HepG2 (cell line): ENCODE data around the gene ZFPL1. TPM values are rescaled to one million over a fixed set of nuclear protein-coding genes. Genes with fewer than 3 reads are reported as not detected.
A peak's percentile ranks its signal among the peaks of the same experiment; 100 is the strongest.

Source experiments
- GFI1 ChIP-seq: sonication (generic); formaldehyde crosslinking; IDR thresholded peaks from 2 replicates; pipeline ENCODE4 v1.5.0; 2020; ENCODE audit warnings: missing genetic modification reagents, mild to moderate bottlenecking, borderline replicate concordance
- HDAC6 ChIP-seq: fragments of 200-600 bp; sonication (generic); IDR thresholded peaks from 2 replicates; pipeline ENCODE4 v1.7.0; 2017; ENCODE audit warnings: mild to moderate bottlenecking, antibody characterized with exemption, low read length, low read depth
- HNF4A ChIP-seq: sonication (generic); formaldehyde crosslinking; IDR thresholded peaks from 2 replicates; pipeline ENCODE4 v1.4.0; 2020; ENCODE audit warnings: missing genetic modification reagents
- MED1 ChIP-seq: sonication (generic); formaldehyde crosslinking; IDR thresholded peaks from 2 replicates; pipeline ENCODE4 v1.4.0; 2020; ENCODE audit warnings: missing genetic modification reagents
- POLR2A ChIP-seq, 2 experiments: IDR thresholded peaks; 2 replicates each; pipeline ENCODE4 v1.6.1; 2011; ENCODE audit warnings: low read depth in 2 of 2, low read length in 2 of 2, mild to moderate bottlenecking in 1 of 2, moderate library complexity in 1 of 2; ENCODE audit not compliant: insufficient read depth in 1 of 2
- TAF1 ChIP-seq: sonication (generic); formaldehyde crosslinking; IDR thresholded peaks from 2 replicates; pipeline ENCODE4 v1.4.0; 2020; ENCODE audit warnings: missing genetic modification reagents
- ZMAT3 ChIP-seq: sonication (generic); formaldehyde crosslinking; conservative IDR thresholded peaks from 2 replicates; pipeline ENCODE4 v1.7.0; 2021; ENCODE audit warnings: missing genetic modification reagents
- polyA plus RNA-seq, 8 experiments: library from polyadenylated mRNA; depleted of rRNA in 3 of 8; stranded (reverse) in 7 of 8; unstranded in 1 of 8; fragments of >200 nt; fragmentation: Illumina TruSeq in 4 of 8; extraction: Trizol in 4 of 8; gene quantifications; 2 replicates each; pipeline versions ENCODE4 v1.2.1 to v1.2.3, GENCODE V29; 2011 to 2016; ENCODE audit warnings: low read depth in 4 of 8, missing spikeins in 1 of 8, mixed read lengths in 1 of 8; ENCODE audit not compliant: insufficient read depth in 1 of 8
- total RNA-seq, 5 experiments: library from RNA; depleted of rRNA; stranded (reverse); fragments of >200 nt; fragmentation: Illumina TruSeq; extraction: Trizol; gene quantifications; 2 replicates each; pipeline ENCODE4 v1.2.3, GENCODE V29; 2016; ENCODE audit warnings: low read depth in 1 of 5
- TF ChIP-seq, protein P1 (sequence below): sonication (generic); formaldehyde crosslinking; IDR thresholded peaks from one replicate; pipeline ENCODE4 v1.5.1; 2020; ENCODE audit warnings: mild to moderate bottlenecking, missing genetic modification reagents; ENCODE audit errors: not compliant biosample characterization
- TF ChIP-seq, protein P2 (sequence below): sonication (generic); formaldehyde crosslinking; IDR thresholded peaks from 2 replicates; pipeline ENCODE4 v1.4.0; 2020; ENCODE audit warnings: missing genetic modification reagents
- TF ChIP-seq, protein P3 (sequence below), 2 experiments: fragments of 450-650 bp in 1 of 2; sonication (generic) in 1 of 2; formaldehyde crosslinking in 1 of 2; IDR thresholded peaks; 2 replicates each; pipeline versions ENCODE4 v1.6.1 to v1.8.0; 2016 to 2022; ENCODE audit warnings: antibody characterized with exemption in 1 of 2, mild to moderate bottlenecking in 1 of 2, missing genetic modification reagents in 1 of 2

Gene ZFPL1
- total and polyA plus RNA-seq, 2 of the 13 experiments (the other 11 are each of a cell fraction or from before 2014, with no cell fraction given): 32.2 to 56.0 TPM

DNA sequence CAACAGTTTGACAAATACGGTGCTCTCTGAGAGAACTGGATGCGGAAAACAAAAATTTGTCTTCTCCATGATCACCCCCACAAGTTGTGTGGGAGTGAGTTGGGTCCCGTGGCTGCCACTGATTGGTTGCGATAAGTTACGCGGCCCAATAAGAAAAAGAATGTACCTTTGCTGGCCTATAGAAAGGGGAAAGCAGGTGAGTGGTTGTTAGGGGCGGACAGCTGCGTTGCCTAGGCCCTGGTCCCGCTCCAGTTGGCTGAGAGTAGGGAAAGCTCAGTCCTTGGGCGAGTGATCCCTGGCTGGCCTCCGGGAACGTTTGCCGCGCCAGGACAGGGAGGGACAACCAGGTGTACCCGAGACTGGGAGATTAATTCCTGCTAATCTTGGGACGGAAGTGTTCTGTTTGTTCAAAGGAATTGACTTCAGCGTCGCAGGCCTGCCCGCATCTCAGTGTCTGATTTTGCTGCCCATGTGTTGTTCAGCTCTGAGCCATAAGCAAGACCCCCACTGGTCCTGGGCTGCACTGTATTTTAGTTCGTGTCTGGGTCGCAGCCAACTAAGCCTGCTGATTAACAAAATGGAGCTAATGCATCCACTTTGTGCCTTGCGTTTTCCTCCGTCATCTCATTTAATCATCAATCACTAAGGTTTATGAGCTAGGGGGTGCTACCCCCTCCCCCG is 51.1 kb downstream of the ZFPL1 start (continued):
- TF ChIP-seq, protein P1, sequence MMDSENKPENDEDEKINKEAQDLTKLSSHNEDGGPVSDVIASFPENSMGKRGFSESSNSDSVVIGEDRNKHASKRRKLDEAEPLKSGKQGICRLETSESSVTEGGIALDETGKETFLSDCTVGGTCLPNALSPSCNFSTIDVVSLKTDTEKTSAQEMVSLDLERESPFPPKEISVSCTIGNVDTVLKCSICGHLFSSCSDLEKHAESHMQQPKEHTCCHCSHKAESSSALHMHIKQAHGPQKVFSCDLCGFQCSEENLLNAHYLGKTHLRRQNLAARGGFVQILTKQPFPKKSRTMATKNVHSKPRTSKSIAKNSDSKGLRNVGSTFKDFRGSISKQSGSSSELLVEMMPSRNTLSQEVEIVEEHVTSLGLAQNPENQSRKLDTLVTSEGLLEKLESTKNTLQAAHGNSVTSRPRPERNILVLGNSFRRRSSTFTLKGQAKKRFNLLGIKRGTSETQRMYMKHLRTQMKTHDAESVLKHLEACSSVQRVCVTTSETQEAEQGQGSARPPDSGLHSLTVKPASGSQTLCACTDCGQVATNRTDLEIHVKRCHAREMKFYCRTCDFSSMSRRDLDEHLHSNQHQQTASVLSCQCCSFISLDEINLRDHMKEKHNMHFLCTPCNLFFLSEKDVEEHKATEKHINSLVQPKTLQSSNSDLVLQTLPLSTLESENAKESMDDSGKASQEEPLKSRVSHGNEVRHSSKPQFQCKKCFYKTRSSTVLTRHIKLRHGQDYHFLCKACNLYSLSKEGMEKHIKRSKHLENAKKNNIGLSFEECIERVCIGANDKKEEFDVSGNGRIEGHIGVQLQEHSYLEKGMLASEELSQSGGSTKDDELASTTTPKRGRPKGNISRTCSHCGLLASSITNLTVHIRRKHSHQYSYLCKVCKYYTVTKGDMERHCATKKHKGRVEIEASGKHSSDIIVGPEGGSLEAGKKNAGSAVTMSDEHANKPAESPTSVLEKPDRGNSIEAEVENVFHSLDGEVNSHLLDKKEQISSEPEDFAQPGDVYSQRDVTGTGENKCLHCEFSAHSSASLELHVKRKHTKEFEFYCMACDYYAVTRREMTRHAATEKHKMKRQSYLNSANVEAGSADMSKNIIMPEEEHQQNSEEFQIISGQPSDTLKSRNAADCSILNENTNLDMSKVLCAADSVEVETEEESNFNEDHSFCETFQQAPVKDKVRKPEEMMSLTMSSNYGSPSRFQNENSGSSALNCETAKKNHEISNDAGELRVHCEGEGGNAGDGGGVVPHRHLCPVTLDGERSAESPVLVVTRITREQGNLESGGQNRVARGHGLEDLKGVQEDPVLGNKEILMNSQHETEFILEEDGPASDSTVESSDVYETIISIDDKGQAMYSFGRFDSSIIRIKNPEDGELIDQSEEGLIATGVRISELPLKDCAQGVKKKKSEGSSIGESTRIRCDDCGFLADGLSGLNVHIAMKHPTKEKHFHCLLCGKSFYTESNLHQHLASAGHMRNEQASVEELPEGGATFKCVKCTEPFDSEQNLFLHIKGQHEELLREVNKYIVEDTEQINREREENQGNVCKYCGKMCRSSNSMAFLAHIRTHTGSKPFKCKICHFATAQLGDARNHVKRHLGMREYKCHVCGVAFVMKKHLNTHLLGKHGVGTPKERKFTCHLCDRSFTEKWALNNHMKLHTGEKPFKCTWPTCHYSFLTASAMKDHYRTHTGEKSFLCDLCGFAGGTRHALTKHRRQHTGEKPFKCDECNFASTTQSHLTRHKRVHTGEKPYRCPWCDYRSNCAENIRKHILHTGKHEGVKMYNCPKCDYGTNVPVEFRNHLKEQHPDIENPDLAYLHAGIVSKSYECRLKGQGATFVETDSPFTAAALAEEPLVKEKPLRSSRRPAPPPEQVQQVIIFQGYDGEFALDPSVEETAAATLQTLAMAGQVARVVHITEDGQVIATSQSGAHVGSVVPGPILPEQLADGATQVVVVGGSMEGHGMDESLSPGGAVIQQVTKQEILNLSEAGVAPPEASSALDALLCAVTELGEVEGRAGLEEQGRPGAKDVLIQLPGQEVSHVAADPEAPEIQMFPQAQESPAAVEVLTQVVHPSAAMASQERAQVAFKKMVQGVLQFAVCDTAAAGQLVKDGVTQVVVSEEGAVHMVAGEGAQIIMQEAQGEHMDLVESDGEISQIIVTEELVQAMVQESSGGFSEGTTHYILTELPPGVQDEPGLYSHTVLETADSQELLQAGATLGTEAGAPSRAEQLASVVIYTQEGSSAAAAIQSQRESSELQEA (CRISPR knock-in tag): no peak
- TF ChIP-seq POLR2A (IDR thresholded peaks at IDR 0.05; ENCODE audit: insufficient read depth in 1 of 2, low read depth in 2 of 2, low read length in 2 of 2) (peak; percentile 82 to 93; a peak in 3 of 4 replicates), TAF1 (CRISPR knock-in tag) (peak; percentile 76), GFI1 (CRISPR knock-in tag) (0 out of 2 replicates have a peak, but pooled peaks have one; percentile 18), ZMAT3 (CRISPR knock-in tag) (peak; percentile 22; the same call in 1 of the 2 replicates), HNF4A (0 out of 2 replicates have a peak, but pooled peaks have one; percentile 6), MED1 (peak; percentile 10; the same call in 1 of the 2 replicates), HDAC6 (no peak)
- TF ChIP-seq, protein P2, sequence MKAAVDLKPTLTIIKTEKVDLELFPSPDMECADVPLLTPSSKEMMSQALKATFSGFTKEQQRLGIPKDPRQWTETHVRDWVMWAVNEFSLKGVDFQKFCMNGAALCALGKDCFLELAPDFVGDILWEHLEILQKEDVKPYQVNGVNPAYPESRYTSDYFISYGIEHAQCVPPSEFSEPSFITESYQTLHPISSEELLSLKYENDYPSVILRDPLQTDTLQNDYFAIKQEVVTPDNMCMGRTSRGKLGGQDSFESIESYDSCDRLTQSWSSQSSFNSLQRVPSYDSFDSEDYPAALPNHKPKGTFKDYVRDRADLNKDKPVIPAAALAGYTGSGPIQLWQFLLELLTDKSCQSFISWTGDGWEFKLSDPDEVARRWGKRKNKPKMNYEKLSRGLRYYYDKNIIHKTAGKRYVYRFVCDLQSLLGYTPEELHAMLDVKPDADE (CRISPR knock-in tag): no peak
- TF ChIP-seq, protein P3, sequence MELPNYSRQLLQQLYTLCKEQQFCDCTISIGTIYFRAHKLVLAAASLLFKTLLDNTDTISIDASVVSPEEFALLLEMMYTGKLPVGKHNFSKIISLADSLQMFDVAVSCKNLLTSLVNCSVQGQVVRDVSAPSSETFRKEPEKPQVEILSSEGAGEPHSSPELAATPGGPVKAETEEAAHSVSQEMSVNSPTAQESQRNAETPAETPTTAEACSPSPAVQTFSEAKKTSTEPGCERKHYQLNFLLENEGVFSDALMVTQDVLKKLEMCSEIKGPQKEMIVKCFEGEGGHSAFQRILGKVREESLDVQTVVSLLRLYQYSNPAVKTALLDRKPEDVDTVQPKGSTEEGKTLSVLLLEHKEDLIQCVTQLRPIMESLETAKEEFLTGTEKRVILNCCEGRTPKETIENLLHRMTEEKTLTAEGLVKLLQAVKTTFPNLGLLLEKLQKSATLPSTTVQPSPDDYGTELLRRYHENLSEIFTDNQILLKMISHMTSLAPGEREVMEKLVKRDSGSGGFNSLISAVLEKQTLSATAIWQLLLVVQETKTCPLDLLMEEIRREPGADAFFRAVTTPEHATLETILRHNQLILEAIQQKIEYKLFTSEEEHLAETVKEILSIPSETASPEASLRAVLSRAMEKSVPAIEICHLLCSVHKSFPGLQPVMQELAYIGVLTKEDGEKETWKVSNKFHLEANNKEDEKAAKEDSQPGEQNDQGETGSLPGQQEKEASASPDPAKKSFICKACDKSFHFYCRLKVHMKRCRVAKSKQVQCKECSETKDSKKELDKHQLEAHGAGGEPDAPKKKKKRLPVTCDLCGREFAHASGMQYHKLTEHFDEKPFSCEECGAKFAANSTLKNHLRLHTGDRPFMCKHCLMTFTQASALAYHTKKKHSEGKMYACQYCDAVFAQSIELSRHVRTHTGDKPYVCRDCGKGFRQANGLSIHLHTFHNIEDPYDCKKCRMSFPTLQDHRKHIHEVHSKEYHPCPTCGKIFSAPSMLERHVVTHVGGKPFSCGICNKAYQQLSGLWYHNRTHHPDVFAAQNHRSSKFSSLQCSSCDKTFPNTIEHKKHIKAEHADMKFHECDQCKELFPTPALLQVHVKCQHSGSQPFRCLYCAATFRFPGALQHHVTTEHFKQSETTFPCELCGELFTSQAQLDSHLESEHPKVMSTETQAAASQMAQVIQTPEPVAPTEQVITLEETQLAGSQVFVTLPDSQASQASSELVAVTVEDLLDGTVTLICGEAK (IDR thresholded peaks at IDR 0.05): no peak
- TF ChIP-seq, protein P3 (CRISPR knock-in tag; IDR thresholded peaks at IDR 0.05): peak; percentile 38; the same call in 1 of the 2 replicates
